DOHH2 (cell line): Measurements from ENCODE around the gene KLK11.

ENCODE experiments used
- H3F3A ChIP-seq: fragments of 200-600 bp; sonication (generic), shearing (Covaris generic); 2 replicates; pipeline ENCODE4 v1.6.0; 2016; ENCODE audit warnings: antibody characterized with exemption, mild to moderate bottlenecking; ENCODE audit not compliant: control insufficient read depth, insufficient read depth
- H3K27ac ChIP-seq: fragments of 200-600 bp; sonication (generic); 2 replicates; pipeline ENCODE4 v1.5.1; 2014; ENCODE audit warnings: low read depth, mild to moderate bottlenecking, low read length, moderate library complexity
- H3K27me3 ChIP-seq: fragments of 200-600 bp; sonication (generic); 2 replicates; pipeline ENCODE4 v1.6.1; 2014; ENCODE audit warnings: mild to moderate bottlenecking, low read length, mixed read lengths; ENCODE audit not compliant: control insufficient read depth
- H3K36me3 ChIP-seq: fragments of 200-600 bp; sonication (generic); 2 replicates; pipeline ENCODE4 v1.6.1; 2014; ENCODE audit warnings: mild to moderate bottlenecking, low read length, moderate library complexity, mixed read lengths; ENCODE audit not compliant: control insufficient read depth
- H3K4me1 ChIP-seq: fragments of 200-600 bp; sonication (generic); 2 replicates; pipeline ENCODE4 v1.6.1; 2014; ENCODE audit warnings: mild to moderate bottlenecking, low read length, mixed read lengths; ENCODE audit not compliant: control insufficient read depth
- H3K4me2 ChIP-seq: fragments of 200-600 bp; sonication (generic); 2 replicates; pipeline ENCODE4 v1.6.0; 2014; ENCODE audit warnings: mild to moderate bottlenecking, low read length, moderate library complexity
- H3K4me3 ChIP-seq: fragments of 200-600 bp; sonication (generic); 2 replicates; pipeline ENCODE4 v1.5.1; 2014; ENCODE audit warnings: mild to moderate bottlenecking, low read length, mixed read lengths
- H3K79me2 ChIP-seq: fragments of 200-600 bp; sonication (generic); 2 replicates; pipeline ENCODE4 v1.6.1; 2014; ENCODE audit warnings: mild to moderate bottlenecking, low read length, mixed read lengths; ENCODE audit not compliant: control insufficient read depth
- H3K9me2 ChIP-seq: fragments of 200-600 bp; sonication (generic); replicated peaks from 2 replicates; pipeline ENCODE4 v1.6.1; 2014; ENCODE audit warnings: mild to moderate bottlenecking, low read length, mixed read lengths; ENCODE audit not compliant: control insufficient read depth
- H3K9me3 ChIP-seq: fragments of 200-600 bp; sonication (generic); 2 replicates; pipeline ENCODE4 v1.6.1; 2014; ENCODE audit warnings: antibody characterized with exemption, low read length, mixed read lengths; ENCODE audit not compliant: control insufficient read depth, insufficient read depth
- H4K20me1 ChIP-seq: fragments of 200-600 bp; sonication (generic); 2 replicates; pipeline ENCODE4 v1.6.0; 2014; ENCODE audit warnings: low read depth, mild to moderate bottlenecking, antibody characterized with exemption, low read length, moderate library complexity; ENCODE audit not compliant: control insufficient read depth, insufficient read depth
- EZH2phosphoT487 ChIP-seq: fragments of 200-600 bp; sonication (generic); IDR thresholded peaks from 2 replicates; pipeline ENCODE4 v1.6.1; 2017; ENCODE audit warnings: borderline replicate concordance, mild to moderate bottlenecking, antibody characterized with exemption, low read length, moderate library complexity, mixed read lengths
- TF ChIP-seq, protein P1 (sequence below): fragments of 200-600 bp; sonication (generic); IDR thresholded peaks from one replicate; pipeline ENCODE4 v1.5.1; 2014; ENCODE audit warnings: antibody characterized with exemption, mild to moderate bottlenecking, low read depth, low read length; ENCODE audit not compliant: poor library complexity, severe bottlenecking

KLK11 gene, protein sequence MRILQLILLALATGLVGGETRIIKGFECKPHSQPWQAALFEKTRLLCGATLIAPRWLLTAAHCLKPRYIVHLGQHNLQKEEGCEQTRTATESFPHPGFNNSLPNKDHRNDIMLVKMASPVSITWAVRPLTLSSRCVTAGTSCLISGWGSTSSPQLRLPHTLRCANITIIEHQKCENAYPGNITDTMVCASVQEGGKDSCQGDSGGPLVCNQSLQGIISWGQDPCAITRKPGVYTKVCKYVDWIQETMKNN

GRCh38 chr19:51026554-51026831 is at the start of gene KLK11:
Gene KLK11 (minus strand): TSS chr19:51026616. CDS start chr19:51025631, 985 bp downstream.
- H3K27me3 ChIP-seq = no peaks in the 10 kb centered on the region
- no peak within 1 kb of the TSS for H3K27ac ChIP-seq
- H4K20me1 ChIP-seq = no peaks in the 10 kb centered on the region
- no peaks in the 10 kb centered on the region for H3F3A ChIP-seq
- no peaks in the 10 kb centered on the region for H3K79me2 ChIP-seq
- H3K4me2 ChIP-seq = no peak within 1 kb of the TSS
- H3K4me1 ChIP-seq = no peaks in the 10 kb centered on the region
- H3K9me2 ChIP-seq = no peaks in the 10 kb centered on the region
- no peak within 1 kb of the TSS for H3K4me3 ChIP-seq
- TF ChIP-seq, protein P1, sequence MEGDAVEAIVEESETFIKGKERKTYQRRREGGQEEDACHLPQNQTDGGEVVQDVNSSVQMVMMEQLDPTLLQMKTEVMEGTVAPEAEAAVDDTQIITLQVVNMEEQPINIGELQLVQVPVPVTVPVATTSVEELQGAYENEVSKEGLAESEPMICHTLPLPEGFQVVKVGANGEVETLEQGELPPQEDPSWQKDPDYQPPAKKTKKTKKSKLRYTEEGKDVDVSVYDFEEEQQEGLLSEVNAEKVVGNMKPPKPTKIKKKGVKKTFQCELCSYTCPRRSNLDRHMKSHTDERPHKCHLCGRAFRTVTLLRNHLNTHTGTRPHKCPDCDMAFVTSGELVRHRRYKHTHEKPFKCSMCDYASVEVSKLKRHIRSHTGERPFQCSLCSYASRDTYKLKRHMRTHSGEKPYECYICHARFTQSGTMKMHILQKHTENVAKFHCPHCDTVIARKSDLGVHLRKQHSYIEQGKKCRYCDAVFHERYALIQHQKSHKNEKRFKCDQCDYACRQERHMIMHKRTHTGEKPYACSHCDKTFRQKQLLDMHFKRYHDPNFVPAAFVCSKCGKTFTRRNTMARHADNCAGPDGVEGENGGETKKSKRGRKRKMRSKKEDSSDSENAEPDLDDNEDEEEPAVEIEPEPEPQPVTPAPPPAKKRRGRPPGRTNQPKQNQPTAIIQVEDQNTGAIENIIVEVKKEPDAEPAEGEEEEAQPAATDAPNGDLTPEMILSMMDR = no peak
- H3K36me3 ChIP-seq = no peaks in the 10 kb centered on the region
- no peaks in the 10 kb centered on the region for H3K9me3 ChIP-seq

- no peak for TF ChIP-seq EZH2phosphoT487
- Histone ChIP-seq H3K36me3 (no peaks in the 10 kb centered on the region), H3K9me2 (no peaks in the 10 kb centered on the region), H3K9me3 (peaks cover 12% of the 10 kb centered on the region; the same call in 1 of the 2 replicates), H3K4me3 (no peak overlapping the region), H3K4me1 (no peaks in the 10 kb centered on the region), H3K79me2 (no peaks in the 10 kb centered on the region), H4K20me1 (no peaks in the 10 kb centered on the region), H3K4me2 (no peak overlapping the region), H3K27me3 (no peaks in the 10 kb centered on the region), H3K27ac (no peak overlapping the region), H3F3A (no peaks in the 10 kb centered on the region)
These were observed 49.6 kb upstream of the KLK11 start for GRCh38 chr19:51075998-51076397.

DNA sequence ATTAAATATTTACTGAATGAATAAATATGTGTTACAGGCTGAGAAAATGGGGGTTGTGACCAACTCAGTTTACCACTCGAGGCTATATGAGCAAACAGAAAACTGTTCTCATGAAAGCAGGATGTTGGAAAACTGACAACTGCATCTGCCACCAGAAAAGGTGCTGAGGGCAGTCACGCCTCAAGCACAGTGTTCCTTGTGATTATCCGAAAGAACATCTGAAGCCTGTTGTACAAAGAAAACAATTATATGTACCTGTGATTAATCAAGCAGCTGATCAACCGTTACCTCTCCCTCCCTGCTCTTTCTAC is 44.6 kb upstream of the KLK11 start:
- peaks cover 12% of the 10 kb centered on the region; the same call in 1 of the 2 replicates for H3K9me3 ChIP-seq
- H3K27ac ChIP-seq = no peak overlapping the region
- 0 out of 2 replicates have a peak, but pooled peaks cover 7% of the 10 kb centered on the region for H3K27me3 ChIP-seq
- H3F3A ChIP-seq = no peaks in the 10 kb centered on the region
- no peak overlapping the region for H3K4me3 ChIP-seq
- H3K4me2 ChIP-seq = no peak overlapping the region
- no peaks in the 10 kb centered on the region for H3K9me2 ChIP-seq
- no peak for TF ChIP-seq EZH2phosphoT487
- TF ChIP-seq, protein P1 = no peak
- H3K4me1 ChIP-seq = no peaks in the 10 kb centered on the region
- H3K79me2 ChIP-seq = no peaks in the 10 kb centered on the region
- H4K20me1 ChIP-seq = no peaks in the 10 kb centered on the region
- no peaks in the 10 kb centered on the region for H3K36me3 ChIP-seq

GRCh38 chr19:51070334-51071094 is 44.1 kb upstream of the KLK11 start:
- Histone ChIP-seq H3K27me3 (0 out of 2 replicates have a peak, but pooled peaks cover 7% of the 10 kb centered on the region), H3K4me2 (no peak overlapping the region), H4K20me1 (no peaks in the 10 kb centered on the region), H3K27ac (no peak overlapping the region), H3K4me3 (no peak overlapping the region), H3F3A (no peaks in the 10 kb centered on the region), H3K9me3 (peaks cover 12% of the 10 kb centered on the region; the same call in 1 of the 2 replicates), H3K79me2 (no peaks in the 10 kb centered on the region), H3K36me3 (no peaks in the 10 kb centered on the region), H3K4me1 (no peaks in the 10 kb centered on the region), H3K9me2 (no peaks in the 10 kb centered on the region)
- no peak for TF ChIP-seq EZH2phosphoT487
- TF ChIP-seq, protein P1 = no peak
